ENCODE measurements around the gene ARHGAP6.

ARHGAP6 gene

DNA sequence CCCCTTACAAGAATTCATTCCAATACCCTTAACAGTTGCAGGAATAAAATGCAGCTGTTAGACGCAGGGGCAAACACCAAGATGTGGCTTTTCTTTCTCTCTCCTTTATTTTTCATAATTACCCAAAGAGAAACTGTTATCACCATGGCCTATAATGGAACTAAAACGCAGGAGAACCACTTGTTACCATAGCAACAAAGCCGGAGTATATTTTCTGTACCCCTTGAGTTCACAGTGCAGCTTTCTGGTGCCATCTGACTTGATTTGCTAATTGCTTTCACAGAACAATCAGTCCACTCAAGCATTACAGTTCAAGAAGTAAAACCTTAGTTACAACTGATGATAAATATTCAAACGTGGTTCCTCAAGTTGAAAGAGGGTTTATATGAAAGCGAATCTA, 214.6 kb downstream of the ARHGAP6 start:
- DNase-seq: no peak

DNA sequence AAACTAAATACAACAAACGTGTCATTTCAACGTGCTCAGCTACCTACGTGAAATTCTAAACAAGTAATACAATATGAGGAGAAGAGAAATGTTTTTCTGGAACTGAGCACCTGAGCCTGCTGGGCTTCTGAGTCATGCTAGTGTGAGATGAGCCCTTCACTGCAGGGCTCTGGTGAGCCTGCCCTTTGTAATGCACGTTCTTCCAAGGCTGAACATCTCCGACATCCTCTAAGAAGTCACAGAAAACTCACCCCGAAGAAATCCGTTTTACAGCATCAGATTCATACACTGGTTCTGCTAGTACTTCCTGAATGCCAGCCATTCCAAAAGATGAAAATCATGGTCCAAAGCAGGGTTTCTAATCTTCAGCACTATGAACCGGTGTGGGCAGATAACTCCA, 215.4 kb downstream of the ARHGAP6 start:
- no peak for DNase-seq

- DNase-seq: no peak
Measured at GRCh38 chrX:11449613-11450012, 216.1 kb downstream of the ARHGAP6 start.

GRCh38 chrX:11447418-11447817, 218.3 kb downstream of the ARHGAP6 start:
- no peak for DNase-seq

DNA sequence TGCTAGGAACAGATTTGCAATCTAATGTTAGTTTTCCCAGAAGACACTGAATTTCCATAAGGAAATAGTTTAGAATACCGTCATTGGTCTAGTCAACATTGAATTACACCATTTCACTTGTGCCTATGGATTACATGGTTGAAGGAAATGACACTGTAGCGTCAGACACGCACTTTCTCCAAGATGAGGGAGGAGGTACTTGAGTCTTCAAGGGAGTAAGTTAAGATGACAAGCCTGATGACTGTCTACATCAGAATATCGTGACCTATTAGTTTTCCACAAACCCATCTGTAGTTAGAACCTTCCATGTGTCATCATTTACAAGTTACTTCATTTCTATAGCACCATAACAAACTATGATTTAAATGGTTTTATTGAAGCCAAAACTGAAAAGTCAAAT, 218.8 kb downstream of the ARHGAP6 start:
- DNase-seq: no peak

DNA sequence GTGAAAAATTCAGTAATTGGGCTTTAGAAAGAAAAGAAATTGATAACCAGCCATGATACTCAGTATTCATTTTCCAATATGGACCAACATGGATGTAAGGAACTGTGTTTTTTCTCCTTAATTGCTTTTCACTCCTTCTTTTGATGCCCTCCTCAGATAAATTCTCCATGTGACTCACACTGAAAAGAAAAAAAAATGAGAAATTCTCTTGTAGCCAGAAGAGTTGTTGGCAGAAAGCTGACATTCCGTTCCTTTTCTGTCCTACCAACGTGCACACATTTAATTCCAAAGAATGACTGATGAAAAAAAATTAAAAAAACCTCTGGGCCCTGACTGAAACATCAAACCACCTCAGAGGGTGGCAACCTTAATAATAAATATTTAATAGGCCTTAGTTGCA, 219.4 kb downstream of the ARHGAP6 start:
- peak; percentile 72 for DNase-seq

DNA sequence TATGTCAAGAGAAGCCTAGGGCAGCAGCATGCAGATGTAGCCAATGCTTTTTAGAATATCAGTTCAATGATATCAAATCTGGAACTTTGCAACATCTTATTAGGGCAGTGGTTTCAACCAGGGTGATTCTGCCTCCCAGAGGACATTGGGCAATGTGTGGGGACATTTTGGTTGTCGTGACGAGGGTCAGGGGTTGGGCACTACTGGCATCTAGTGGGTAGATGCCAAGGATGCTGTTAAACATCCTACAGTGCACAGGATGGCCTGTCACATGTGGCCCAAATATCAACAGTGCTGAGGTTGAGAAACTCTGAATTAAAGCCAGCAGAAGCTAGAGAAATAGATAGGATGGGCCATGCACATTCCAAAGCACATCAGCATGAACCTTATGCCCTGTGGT, 220.2 kb downstream of the ARHGAP6 start:
- no peak for DNase-seq

- DNase-seq: no peak
Measured at GRCh38 chrX:11444052-11444451, 221.7 kb downstream of the ARHGAP6 start.

GRCh38 chrX:11439846-11440245, 225.9 kb downstream of the ARHGAP6 start:
- DNase-seq: no peak

GRCh38 chrX:11438767-11439166, 227.0 kb downstream of the ARHGAP6 start:
- peak; percentile 42 for DNase-seq

GRCh38 chrX:11438380-11438723, 227.4 kb downstream of the ARHGAP6 start:
- no peak for DNase-seq

GRCh38 chrX:11437642-11438379, 227.9 kb downstream of the ARHGAP6 start:
- DNase-seq: peak; percentile 83

DNA sequence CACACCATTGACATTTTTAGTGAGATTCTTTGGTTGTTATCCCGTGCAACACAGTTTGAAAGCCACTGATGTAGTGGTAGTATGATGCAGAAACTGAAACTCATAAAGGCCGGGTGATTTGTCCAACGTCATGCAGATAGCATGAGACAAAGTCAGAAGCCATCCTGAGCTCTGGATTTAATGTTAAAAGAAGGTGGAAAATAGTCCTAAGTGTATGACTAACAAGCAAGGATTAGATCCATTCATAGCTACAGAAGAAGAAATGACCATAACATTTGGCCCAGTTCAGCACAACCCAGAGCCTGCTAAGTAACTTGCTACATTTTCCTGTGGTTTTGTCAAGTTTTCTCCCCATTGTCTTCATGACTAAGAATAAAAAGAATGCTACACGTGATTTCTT, 230.2 kb downstream of the ARHGAP6 start:
- DNase-seq: peak; percentile 88

GRCh38 chrX:11434607-11435006, 231.1 kb downstream of the ARHGAP6 start:
- DNase-seq: no peak

- no peak for DNase-seq
Measured at GRCh38 chrX:11431786-11432185, 233.9 kb downstream of the ARHGAP6 start.

GRCh38 chrX:11430271-11430670, 235.4 kb downstream of the ARHGAP6 start:
- no peak for DNase-seq

DNA sequence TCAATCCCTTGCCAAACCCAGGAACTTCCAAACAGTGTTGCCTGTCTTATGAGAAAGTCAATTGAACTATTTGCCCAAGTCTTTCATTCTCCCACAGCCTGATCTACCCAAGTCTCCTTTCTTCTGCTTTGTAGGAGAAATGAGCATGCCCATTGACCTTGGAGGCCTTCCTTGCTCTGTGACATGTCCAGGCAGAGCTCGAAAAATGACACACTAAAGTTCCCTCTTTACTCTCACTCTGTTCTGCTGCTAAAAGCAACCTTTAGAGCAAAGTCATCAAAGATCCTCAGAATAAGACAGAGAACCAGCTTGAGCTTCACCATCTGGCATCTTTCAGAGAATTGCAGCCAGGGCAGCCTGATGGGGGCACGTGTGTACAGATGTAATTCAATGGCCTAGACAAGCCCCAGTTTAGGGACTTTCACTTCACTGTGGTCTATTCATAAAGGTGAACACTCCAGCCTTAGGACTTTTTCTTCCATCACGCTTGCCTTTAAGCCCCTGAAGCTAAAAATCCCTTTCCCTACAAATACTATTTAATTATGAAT, 236.1 kb downstream of the ARHGAP6 start:
- DNase-seq: no peak

DNA sequence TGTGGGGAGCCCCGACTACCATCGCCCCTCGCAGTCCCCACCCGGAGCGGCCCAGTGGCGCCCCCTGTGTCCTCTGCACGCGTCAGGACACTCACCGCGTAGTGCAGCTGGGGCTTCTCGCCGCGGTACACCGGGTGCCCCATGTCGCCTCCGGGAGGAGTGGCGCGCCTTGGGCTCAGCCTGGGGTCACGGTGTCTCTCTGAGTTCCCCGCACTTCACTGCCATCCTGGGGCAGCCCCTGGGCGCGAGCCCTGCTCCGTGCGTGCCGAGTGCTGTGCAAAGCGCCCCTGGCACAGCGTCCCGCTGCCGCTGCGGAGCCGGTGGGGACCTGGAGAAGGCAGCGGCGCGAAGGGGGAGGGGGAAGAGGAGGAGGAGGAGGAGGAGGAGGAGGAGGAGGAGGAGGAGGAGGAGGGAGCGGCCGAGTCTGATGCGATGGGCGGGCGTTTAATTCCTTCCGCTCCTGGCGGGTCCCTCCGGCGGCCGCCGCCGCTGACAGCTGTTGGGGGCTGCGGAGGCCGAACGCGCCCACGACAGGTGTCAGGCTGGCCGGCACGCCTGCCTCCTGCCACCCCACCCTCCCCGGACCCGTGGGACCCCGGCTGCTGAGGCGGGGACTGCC, 238.2 kb downstream of the ARHGAP6 start:
- no peak for DNase-seq

- DNase-seq: no peak
Measured at GRCh38 chrX:11426712-11427452, 238.8 kb downstream of the ARHGAP6 start.

GRCh38 chrX:11424903-11425674, 240.6 kb downstream of the ARHGAP6 start:
- DNase-seq: no peak

DNA sequence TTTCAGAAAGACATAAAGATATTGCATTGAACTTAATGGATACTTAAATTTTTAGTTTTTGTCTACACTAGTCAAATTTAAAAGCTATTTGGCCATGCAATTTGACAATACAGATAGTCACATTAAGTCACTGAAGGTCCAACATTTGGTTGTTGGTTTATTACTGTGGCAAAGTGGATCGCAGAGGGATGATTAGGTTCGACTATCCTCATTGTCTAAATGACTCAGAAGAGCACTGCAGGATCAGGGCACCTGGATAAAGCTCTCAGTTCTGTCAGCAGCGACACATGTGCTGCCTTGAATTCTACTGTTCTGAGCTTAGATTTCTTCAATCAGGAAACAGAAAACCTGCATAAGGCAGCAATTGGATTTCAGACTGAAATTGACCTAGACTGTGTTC, 241.8 kb downstream of the ARHGAP6 start:
- no peak for DNase-seq

GRCh38 chrX:11423362-11423818, 242.3 kb downstream of the ARHGAP6 start:
- peak; percentile 65 for DNase-seq

GRCh38 chrX:11422525-11422857, 243.2 kb downstream of the ARHGAP6 start:
- DNase-seq: no peak

Data from fibroblast of upper back skin (primary cell).